Measurements from ENCODE around the gene CDC25B. TPM values are rescaled to one million over a fixed set of nuclear protein-coding genes. Genes with fewer than 3 reads are reported as not detected.

CDC25B gene
- total RNA-seq, 1 donor from 2014 or later = 55.2 TPM

- peak; percentile 94 for DNase-seq (ENCODE audit: low spot score)
- intact Hi-C loops (cut with DNase I) = no loop called here
- ATAC-seq = peak; percentile 99
Measured at GRCh38 chr20:3846740-3847428, 50.8 kb downstream of the CDC25B start, which contains the start of gene MAVS. MAVS (plus strand) TSS chr20:3846834; CDS start chr20:3854625, 7,791 bp downstream.

- ATAC-seq (no peak), DNase-seq (ENCODE audit: low spot score) (no peak)
- intact Hi-C loops (cut with DNase I) = no loop called here
Measured at GRCh38 chr20:3847429-3847940, 51.4 kb downstream of the CDC25B start.

- ATAC-seq = no peak
- no peak for DNase-seq (ENCODE audit: low spot score)
- intact Hi-C loops (cut with DNase I) = no loop called here
Measured at GRCh38 chr20:3848565-3848964, 52.5 kb downstream of the CDC25B start.

GRCh38 chr20:3854462-3854871, 58.4 kb downstream of the CDC25B start:
- ATAC-seq = peak; percentile 44
- intact Hi-C loops (cut with DNase I) = no loop called here

More at GRCh38 chr20:3854462-3854871, 58.4 kb downstream of the CDC25B start:
- no peak for DNase-seq (ENCODE audit: low spot score)

Other genes with a start within 250 kb of the CDC25B start
- not detected for gene GFRA4, start 132.9 kb upstream of the CDC25B start, total RNA-seq
- gene ADAM33, start 114.3 kb upstream of the CDC25B start, total RNA-seq = 117 TPM
- 19.2 TPM for gene SIGLEC1, start 83.7 kb upstream of the CDC25B start, total RNA-seq
- 20.4 TPM for gene HSPA12B, start 63.6 kb upstream of the CDC25B start, total RNA-seq
- 25.7 TPM for gene ADISSP, start 28.6 kb upstream of the CDC25B start, total RNA-seq
- gene SPEF1, start 14.9 kb upstream of the CDC25B start, total RNA-seq = not detected
- gene CENPB, start 9.6 kb upstream of the CDC25B start, total RNA-seq = 71.0 TPM
- gene AP5S1, start 24.2 kb downstream of the CDC25B start, total RNA-seq = 8.4 TPM
- gene MAVS, start 50.5 kb downstream of the CDC25B start, total RNA-seq = 37.8 TPM
- gene PANK2, start 93.1 kb downstream of the CDC25B start, total RNA-seq = 48.5 TPM
- 37.7 TPM for gene RNF24, start 219.2 kb downstream of the CDC25B start, total RNA-seq